Thoracic aorta (tissue), 2 donors: ENCODE measurements around the gene FNDC8. TPM values are rescaled to one million over a fixed set of nuclear protein-coding genes. Genes with fewer than 3 reads are reported as not detected.

Experiments used
- ATAC-seq: fragments of 150-250 bp; one replicate; pipeline ENCODE4 v1.8.0; 2017; ENCODE audit warnings: low read depth; ENCODE audit not compliant: insufficient number of reproducible peaks, low FRiP score
- DNase-seq: peaks from one replicate; pipeline ENCODE4 v3.0.0-alpha.2; 2020; ENCODE audit warnings: low spot score
- H3K27ac ChIP-seq, 2 donors: fragments of 200-600 bp; sonication (generic); 1 replicate in 1 of 2; 2 replicates in 1 of 2; pipeline ENCODE4 v1.5.1; 2016; ENCODE audit warnings: mild to moderate bottlenecking in 2 of 2, moderate library complexity in 2 of 2
- H3K27me3 ChIP-seq: fragments of 200-600 bp; sonication (generic); replicated peaks from 2 replicates; pipeline ENCODE4 v1.6.0; 2016; ENCODE audit warnings: mild to moderate bottlenecking; ENCODE audit not compliant: insufficient read depth
- H3K36me3 ChIP-seq: fragments of 200-600 bp; sonication (generic); one replicate; pipeline ENCODE4 v1.5.1; 2016
- H3K4me1 ChIP-seq, 2 donors: fragments of 200-600 bp; sonication (generic); 1 replicate in 1 of 2; 2 replicates in 1 of 2; pipeline versions ENCODE4 v1.5.1 to v1.6.0; 2016; ENCODE audit warnings: low read depth in 2 of 2, mild to moderate bottlenecking in 1 of 2; ENCODE audit not compliant: control insufficient read depth in 1 of 2
- H3K4me3 ChIP-seq: fragments of 200-600 bp; sonication (generic); 2 replicates; pipeline ENCODE4 v1.5.1; 2016; ENCODE audit warnings: mild to moderate bottlenecking
- H3K9me3 ChIP-seq: fragments of 200-600 bp; sonication (generic); 2 replicates; pipeline ENCODE4 v1.5.1; 2016
- CTCF ChIP-seq: fragments of 200-600 bp; sonication (generic); IDR thresholded peaks from one replicate; pipeline ENCODE4 v1.5.1; 2019; ENCODE audit warnings: antibody characterized with exemption
- total RNA-seq, 2 donors: library from RNA; depleted of rRNA; stranded (reverse); fragments of >200 nt; gene quantifications; one replicate each; pipeline versions ENCODE4 v1.1.0 to v1.2.3, GENCODE V29; 2016

The FNDC8 gene
- total RNA-seq, result not detected

GRCh38 chr17:35121315-35121714, at the start of gene FNDC8:
Gene FNDC8, plus strand, starts transcription at chr17:35121615. Its CDS starts 79 bp downstream, at chr17:35121694.
- no peaks in the 10 kb centered on the region for H3K27me3 ChIP-seq
- H3K36me3 ChIP-seq, result no peaks in the 10 kb centered on the region
- peaks cover 8 to 24% of the 10 kb centered on the region in 2 donors for H3K4me1 ChIP-seq
- no peak within 1 kb of the TSS for H3K4me3 ChIP-seq
- no peaks in the 10 kb centered on the region for H3K9me3 ChIP-seq
- no peak for TF ChIP-seq CTCF
- ATAC-seq (no peak), DNase-seq (no peak)
- no peak within 1 kb of the TSS for H3K27ac ChIP-seq

- ATAC-seq (no peak), DNase-seq (no peak)
- Histone ChIP-seq H3K4me1 (no peaks in the 10 kb centered on the region), H3K4me3 (no peak overlapping the region), H3K36me3 (no peaks in the 10 kb centered on the region), H3K27ac (no peak overlapping the region), H3K9me3 (no peaks in the 10 kb centered on the region), H3K27me3 (no peaks in the 10 kb centered on the region)
- TF ChIP-seq CTCF, result no peak
These were observed 48.1 kb upstream of the FNDC8 start for GRCh38 chr17:35073183-35073790.

- Histone ChIP-seq H3K9me3 (no peaks in the 10 kb centered on the region), H3K27ac (no peak overlapping the region), H3K4me3 (no peak overlapping the region), H3K4me1 (no peaks in the 10 kb centered on the region), H3K27me3 (no peaks in the 10 kb centered on the region), H3K36me3 (no peaks in the 10 kb centered on the region)
- ATAC-seq, result no peak
- no peak for TF ChIP-seq CTCF
- DNase-seq, result no peak
These were observed 47.3 kb upstream of the FNDC8 start for GRCh38 chr17:35073991-35074627.

GRCh38 chr17:35074711-35075707, 46.4 kb upstream of the FNDC8 start:
- no peak overlapping the region for H3K4me3 ChIP-seq
- H3K27ac ChIP-seq, result no peak overlapping the region
- no peaks in the 10 kb centered on the region for H3K9me3 ChIP-seq
- DNase-seq, result no peak
- no peaks in the 10 kb centered on the region for H3K36me3 ChIP-seq
- no peak for ATAC-seq
- H3K4me1 ChIP-seq, result no peaks in the 10 kb centered on the region
- H3K27me3 ChIP-seq, result no peaks in the 10 kb centered on the region
- TF ChIP-seq CTCF, result no peak

- ATAC-seq, result no peak
- H3K4me3 ChIP-seq, result no peak overlapping the region
- no peak for TF ChIP-seq CTCF
These were observed 44.5 kb upstream of the FNDC8 start for GRCh38 chr17:35076874-35077273.

More at GRCh38 chr17:35076874-35077273, 44.5 kb upstream of the FNDC8 start:
- no peaks in the 10 kb centered on the region for H3K4me1 ChIP-seq
- no peaks in the 10 kb centered on the region for H3K9me3 ChIP-seq
- no peak for DNase-seq
- no peak overlapping the region for H3K27ac ChIP-seq
- no peaks in the 10 kb centered on the region for H3K36me3 ChIP-seq
- H3K27me3 ChIP-seq, result no peaks in the 10 kb centered on the region
